HepG2 (cell line): ENCODE results near the gene A2ML1. TPM values are rescaled to one million over a fixed set of nuclear protein-coding genes. Genes with fewer than 3 reads are reported as not detected.

Experiments
- polyA plus RNA-seq, 8 experiments: library from polyadenylated mRNA; depleted of rRNA in 3 of 8; stranded (reverse) in 7 of 8; unstranded in 1 of 8; fragments of >200 nt; fragmentation: Illumina TruSeq in 4 of 8; extraction: Trizol in 4 of 8; gene quantifications; 2 replicates each; pipeline versions ENCODE4 v1.2.1 to v1.2.3, GENCODE V29; 2011 to 2016; ENCODE audit warnings: low read depth in 4 of 8, missing spikeins in 1 of 8, mixed read lengths in 1 of 8; ENCODE audit not compliant: insufficient read depth in 1 of 8
- total RNA-seq, 5 experiments: library from RNA; depleted of rRNA; stranded (reverse); fragments of >200 nt; fragmentation: Illumina TruSeq; extraction: Trizol; gene quantifications; 2 replicates each; pipeline ENCODE4 v1.2.3, GENCODE V29; 2016; ENCODE audit warnings: low read depth in 1 of 5
- TF ChIP-seq, protein P1 (sequence below): sonication (generic); formaldehyde crosslinking; IDR thresholded peaks from 2 replicates; pipeline ENCODE4 v1.8.0; 2022; ENCODE audit warnings: mild to moderate bottlenecking, missing genetic modification reagents
- TF ChIP-seq, protein P2 (sequence below): sonication (generic); formaldehyde crosslinking; IDR thresholded peaks from 2 replicates; pipeline ENCODE4 v1.5.0; 2020; ENCODE audit warnings: mild to moderate bottlenecking, missing genetic modification reagents, borderline replicate concordance

The A2ML1 gene
- total and polyA plus RNA-seq, 2 of the 13 experiments (the other 11 are each of a cell fraction or from before 2014, with no cell fraction given) = not detected

DNA sequence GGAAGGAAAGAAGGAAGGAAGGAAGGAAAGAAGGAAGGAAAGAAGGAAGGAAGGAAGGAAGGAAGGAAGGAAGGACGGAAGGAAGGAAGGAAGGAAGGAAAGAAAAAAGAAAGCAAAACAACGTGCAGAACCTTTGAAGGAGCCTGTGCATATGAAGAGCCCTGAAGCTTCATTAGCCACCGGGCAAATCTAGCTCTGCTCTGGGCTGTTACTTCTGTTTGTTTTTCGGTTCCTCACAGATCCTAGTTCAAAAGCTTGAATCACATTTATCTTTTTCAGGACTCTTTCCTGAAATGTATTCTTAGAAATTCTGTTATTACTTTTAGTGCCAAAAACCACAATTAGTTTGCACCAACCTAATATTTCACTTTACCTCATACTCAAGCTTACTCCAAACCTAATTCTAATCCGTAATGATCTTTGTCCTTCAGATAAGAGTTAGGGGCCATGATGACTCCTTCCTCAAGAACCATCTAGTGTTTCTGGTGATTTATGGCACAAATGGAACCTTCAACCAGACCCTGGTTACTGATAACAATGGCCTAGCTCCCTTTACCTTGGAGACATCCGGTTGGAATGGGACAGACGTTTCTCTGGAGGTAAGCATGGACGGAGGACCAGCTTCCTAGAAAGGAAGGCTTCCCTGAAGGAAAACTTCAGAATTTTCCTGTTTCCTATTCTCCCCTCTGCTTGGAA is 18.7 kb downstream of the A2ML1 start (continued):
- TF ChIP-seq, protein P1, sequence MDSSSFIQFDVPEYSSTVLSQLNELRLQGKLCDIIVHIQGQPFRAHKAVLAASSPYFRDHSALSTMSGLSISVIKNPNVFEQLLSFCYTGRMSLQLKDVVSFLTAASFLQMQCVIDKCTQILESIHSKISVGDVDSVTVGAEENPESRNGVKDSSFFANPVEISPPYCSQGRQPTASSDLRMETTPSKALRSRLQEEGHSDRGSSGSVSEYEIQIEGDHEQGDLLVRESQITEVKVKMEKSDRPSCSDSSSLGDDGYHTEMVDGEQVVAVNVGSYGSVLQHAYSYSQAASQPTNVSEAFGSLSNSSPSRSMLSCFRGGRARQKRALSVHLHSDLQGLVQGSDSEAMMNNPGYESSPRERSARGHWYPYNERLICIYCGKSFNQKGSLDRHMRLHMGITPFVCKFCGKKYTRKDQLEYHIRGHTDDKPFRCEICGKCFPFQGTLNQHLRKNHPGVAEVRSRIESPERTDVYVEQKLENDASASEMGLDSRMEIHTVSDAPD = no peak
- TF ChIP-seq, protein P2, sequence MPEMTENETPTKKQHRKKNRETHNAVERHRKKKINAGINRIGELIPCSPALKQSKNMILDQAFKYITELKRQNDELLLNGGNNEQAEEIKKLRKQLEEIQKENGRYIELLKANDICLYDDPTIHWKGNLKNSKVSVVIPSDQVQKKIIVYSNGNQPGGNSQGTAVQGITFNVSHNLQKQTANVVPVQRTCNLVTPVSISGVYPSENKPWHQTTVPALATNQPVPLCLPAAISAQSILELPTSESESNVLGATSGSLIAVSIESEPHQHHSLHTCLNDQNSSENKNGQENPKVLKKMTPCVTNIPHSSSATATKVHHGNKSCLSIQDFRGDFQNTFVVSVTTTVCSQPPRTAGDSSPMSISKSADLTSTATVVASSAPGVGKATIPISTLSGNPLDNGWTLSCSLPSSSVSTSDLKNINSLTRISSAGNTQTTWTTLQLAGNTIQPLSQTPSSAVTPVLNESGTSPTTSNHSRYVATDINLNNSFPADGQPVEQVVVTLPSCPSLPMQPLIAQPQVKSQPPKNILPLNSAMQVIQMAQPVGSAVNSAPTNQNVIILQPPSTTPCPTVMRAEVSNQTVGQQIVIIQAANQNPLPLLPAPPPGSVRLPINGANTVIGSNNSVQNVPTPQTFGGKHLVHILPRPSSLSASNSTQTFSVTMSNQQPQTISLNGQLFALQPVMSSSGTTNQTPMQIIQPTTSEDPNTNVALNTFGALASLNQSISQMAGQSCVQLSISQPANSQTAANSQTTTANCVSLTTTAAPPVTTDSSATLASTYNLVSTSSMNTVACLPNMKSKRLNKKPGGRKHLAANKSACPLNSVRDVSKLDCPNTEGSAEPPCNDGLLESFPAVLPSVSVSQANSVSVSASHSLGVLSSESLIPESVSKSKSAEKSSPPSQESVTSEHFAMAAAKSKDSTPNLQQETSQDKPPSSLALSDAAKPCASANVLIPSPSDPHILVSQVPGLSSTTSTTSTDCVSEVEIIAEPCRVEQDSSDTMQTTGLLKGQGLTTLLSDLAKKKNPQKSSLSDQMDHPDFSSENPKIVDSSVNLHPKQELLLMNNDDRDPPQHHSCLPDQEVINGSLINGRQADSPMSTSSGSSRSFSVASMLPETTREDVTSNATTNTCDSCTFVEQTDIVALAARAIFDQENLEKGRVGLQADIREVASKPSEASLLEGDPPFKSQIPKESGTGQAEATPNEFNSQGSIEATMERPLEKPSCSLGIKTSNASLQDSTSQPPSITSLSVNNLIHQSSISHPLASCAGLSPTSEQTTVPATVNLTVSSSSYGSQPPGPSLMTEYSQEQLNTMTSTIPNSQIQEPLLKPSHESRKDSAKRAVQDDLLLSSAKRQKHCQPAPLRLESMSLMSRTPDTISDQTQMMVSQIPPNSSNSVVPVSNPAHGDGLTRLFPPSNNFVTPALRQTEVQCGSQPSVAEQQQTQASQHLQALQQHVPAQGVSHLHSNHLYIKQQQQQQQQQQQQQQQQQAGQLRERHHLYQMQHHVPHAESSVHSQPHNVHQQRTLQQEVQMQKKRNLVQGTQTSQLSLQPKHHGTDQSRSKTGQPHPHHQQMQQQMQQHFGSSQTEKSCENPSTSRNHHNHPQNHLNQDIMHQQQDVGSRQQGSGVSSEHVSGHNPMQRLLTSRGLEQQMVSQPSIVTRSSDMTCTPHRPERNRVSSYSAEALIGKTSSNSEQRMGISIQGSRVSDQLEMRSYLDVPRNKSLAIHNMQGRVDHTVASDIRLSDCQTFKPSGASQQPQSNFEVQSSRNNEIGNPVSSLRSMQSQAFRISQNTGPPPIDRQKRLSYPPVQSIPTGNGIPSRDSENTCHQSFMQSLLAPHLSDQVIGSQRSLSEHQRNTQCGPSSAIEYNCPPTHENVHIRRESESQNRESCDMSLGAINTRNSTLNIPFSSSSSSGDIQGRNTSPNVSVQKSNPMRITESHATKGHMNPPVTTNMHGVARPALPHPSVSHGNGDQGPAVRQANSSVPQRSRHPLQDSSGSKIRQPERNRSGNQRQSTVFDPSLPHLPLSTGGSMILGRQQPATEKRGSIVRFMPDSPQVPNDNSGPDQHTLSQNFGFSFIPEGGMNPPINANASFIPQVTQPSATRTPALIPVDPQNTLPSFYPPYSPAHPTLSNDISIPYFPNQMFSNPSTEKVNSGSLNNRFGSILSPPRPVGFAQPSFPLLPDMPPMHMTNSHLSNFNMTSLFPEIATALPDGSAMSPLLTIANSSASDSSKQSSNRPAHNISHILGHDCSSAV = no peak
